Activated CD8-positive, alpha-beta T cell treated with anti-CD3 and anti-CD28 coated beads for 36 hours (primary cell): ENCODE measurements around the gene SNX27. TPM values are rescaled to one million over a fixed set of nuclear protein-coding genes. Genes with fewer than 3 reads are reported as not detected.

Experiments used
- ATAC-seq: fragments of 200-7000 bp; cut with Tn5 transposase; one replicate; pipeline ENCODE4 v1.10.0; 2021; ENCODE audit warnings: mild to moderate bottlenecking, moderate library complexity
- CTCF ChIA-PET: fragments of 350-600 bp; sonication (Branson Sonifier 250); formaldehyde crosslinking; loops from one replicate; lab custom pipeline; 2021; ENCODE audit warnings: antibody characterized with exemption; lab: Charles Lee
- POLR2A ChIA-PET: fragments of 350-600 bp; sonication (Branson Sonifier 250); formaldehyde crosslinking; loops from one replicate; lab custom pipeline; 2021; ENCODE audit warnings: antibody characterized with exemption; lab: Charles Lee
- DNase-seq: peaks from one replicate; pipeline ENCODE4 v3.0.0-alpha.2; 2020
- H3K27ac Mint-ChIP-seq: one replicate; pipeline ENCODE4 v1.8.0; 2021; ENCODE audit warnings: mild to moderate bottlenecking, mixed read lengths
- H3K27me3 Mint-ChIP-seq: one replicate; pipeline ENCODE4 v1.8.0; 2021; ENCODE audit warnings: mixed read lengths
- H3K36me3 Mint-ChIP-seq: one replicate; pipeline ENCODE4 v1.8.0; 2021; ENCODE audit warnings: low read depth, mixed read lengths
- H3K4me1 Mint-ChIP-seq: one replicate; pipeline ENCODE4 v1.8.0; 2021; ENCODE audit warnings: low read depth, mixed read lengths
- H3K4me3 Mint-ChIP-seq: one replicate; pipeline ENCODE4 v1.8.0; 2021; ENCODE audit warnings: mild to moderate bottlenecking, moderate library complexity, mixed read lengths
- H3K9me3 Mint-ChIP-seq: one replicate; pipeline ENCODE4 v1.8.0; 2021; ENCODE audit warnings: mixed read lengths
- intact Hi-C: fragments of 100-400 bp; cut with micrococcal nuclease; formaldehyde crosslinking; loops from one replicate; pipeline ENCODE4 v1.10.0; 2022
- total RNA-seq, 2 experiments: library from RNA; stranded (reverse); gene quantifications; one replicate each; pipeline ENCODE4 v1.2.3, GENCODE V29; 2021
- TF ChIP-seq, protein P1 (sequence below): fragments of 200-600 bp; IDR thresholded peaks from one replicate; pipeline ENCODE4 v1.8.0; 2022; ENCODE audit warnings: antibody characterized with exemption, mild to moderate bottlenecking

SNX27 gene
- total RNA-seq, 2 experiments from 2014 or later: 27.2 to 29.5 TPM

GRCh38 chr1:151579436-151580225, 32.2 kb upstream of the SNX27 start:
- intact Hi-C loops: no loop called here
- H3K4me3 Mint-ChIP-seq: no peak overlapping the region
- no peaks in the 10 kb centered on the region for H3K27me3 Mint-ChIP-seq
- POLR2A ChIA-PET: no interaction called here
- DNase-seq (no peak), ATAC-seq (no peak)
- TF ChIP-seq, protein P1, sequence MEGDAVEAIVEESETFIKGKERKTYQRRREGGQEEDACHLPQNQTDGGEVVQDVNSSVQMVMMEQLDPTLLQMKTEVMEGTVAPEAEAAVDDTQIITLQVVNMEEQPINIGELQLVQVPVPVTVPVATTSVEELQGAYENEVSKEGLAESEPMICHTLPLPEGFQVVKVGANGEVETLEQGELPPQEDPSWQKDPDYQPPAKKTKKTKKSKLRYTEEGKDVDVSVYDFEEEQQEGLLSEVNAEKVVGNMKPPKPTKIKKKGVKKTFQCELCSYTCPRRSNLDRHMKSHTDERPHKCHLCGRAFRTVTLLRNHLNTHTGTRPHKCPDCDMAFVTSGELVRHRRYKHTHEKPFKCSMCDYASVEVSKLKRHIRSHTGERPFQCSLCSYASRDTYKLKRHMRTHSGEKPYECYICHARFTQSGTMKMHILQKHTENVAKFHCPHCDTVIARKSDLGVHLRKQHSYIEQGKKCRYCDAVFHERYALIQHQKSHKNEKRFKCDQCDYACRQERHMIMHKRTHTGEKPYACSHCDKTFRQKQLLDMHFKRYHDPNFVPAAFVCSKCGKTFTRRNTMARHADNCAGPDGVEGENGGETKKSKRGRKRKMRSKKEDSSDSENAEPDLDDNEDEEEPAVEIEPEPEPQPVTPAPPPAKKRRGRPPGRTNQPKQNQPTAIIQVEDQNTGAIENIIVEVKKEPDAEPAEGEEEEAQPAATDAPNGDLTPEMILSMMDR: no peak
- CTCF ChIA-PET: interaction anchor here (1.6 to 2.2 kb wide), 2 partner anchors 14 to 44 kb away, joined by 4 to 12 read pairs; no protein-coding TSS in a partner anchor
- H3K9me3 Mint-ChIP-seq: no peaks in the 10 kb centered on the region
- H3K4me1 Mint-ChIP-seq: peaks cover 7% of the 10 kb centered on the region
- no peaks in the 10 kb centered on the region for H3K36me3 Mint-ChIP-seq
- no peak overlapping the region for H3K27ac Mint-ChIP-seq

DNA sequence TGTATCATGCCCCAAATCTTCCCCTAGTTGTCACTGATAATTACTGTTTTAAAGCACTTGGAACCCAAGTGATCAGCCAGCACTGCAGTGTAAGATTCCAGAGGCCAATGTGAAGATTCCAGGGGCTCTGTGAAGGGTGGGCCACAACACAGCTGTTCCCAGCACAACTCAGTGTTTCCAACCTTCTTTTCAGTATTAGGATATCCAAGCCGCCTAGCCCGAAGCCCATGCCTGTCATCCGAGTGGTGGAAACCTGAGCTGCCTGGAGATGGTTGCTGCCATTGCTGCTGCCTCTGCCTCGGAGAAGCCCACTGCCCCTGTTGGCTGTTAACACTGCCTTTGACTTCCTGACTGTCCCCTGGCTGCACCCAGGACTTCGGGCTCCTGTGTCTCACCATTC, 30.4 kb upstream of the SNX27 start:
- TF ChIP-seq, protein P1: no peak
- no peak overlapping the region for H3K4me3 Mint-ChIP-seq
- no peaks in the 10 kb centered on the region for H3K9me3 Mint-ChIP-seq
- no peak for DNase-seq
- no peaks in the 10 kb centered on the region for H3K27me3 Mint-ChIP-seq
- no peak overlapping the region for H3K27ac Mint-ChIP-seq
- no peaks in the 10 kb centered on the region for H3K4me1 Mint-ChIP-seq
- ChIA-PET POLR2A (no interaction called here), CTCF (interaction anchor here (1.0 to 2.4 kb wide), 3 partner anchors 13 to 153 kb away, joined by 3 to 17 read pairs (median 5); no protein-coding TSS in a partner anchor)
- no peak for ATAC-seq
- no peaks in the 10 kb centered on the region for H3K36me3 Mint-ChIP-seq
- intact Hi-C loops: no loop called here

DNA sequence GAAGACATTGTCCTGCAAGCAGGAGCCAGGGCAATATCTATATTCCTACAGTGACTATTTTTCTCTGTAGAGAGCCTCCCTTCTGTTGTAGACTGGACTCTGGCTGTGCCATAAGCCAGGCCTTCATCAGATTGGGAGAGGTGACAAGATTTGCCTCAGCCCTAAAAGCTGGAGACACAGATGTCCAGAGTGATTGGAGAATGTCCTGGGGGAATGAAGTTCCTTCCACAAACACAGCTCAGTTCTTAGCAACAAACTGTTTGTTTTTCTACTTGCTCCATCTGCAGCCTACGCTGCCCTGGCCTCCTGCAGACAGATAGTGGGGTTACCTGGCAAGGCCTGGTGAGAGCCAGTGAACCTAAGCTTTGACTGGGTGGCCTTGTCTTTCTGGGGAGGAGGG, 29.9 kb upstream of the SNX27 start:
- intact Hi-C loops: no loop called here
- no peak for DNase-seq
- TF ChIP-seq, protein P1: no peak
- Mint-ChIP-seq H3K4me3 (no peak overlapping the region), H3K4me1 (no peaks in the 10 kb centered on the region), H3K27me3 (no peaks in the 10 kb centered on the region), H3K27ac (no peak overlapping the region), H3K36me3 (no peaks in the 10 kb centered on the region), H3K9me3 (no peaks in the 10 kb centered on the region)
- ChIA-PET CTCF (interaction anchor here (1.0 to 2.4 kb wide), 3 partner anchors 12 to 152 kb away, joined by 3 to 17 read pairs (median 5); no protein-coding TSS in a partner anchor), POLR2A (no interaction called here)
- ATAC-seq: no peak

GRCh38 chr1:151583796-151584195, 28.1 kb upstream of the SNX27 start:
- Mint-ChIP-seq H3K36me3 (no peaks in the 10 kb centered on the region), H3K4me1 (no peaks in the 10 kb centered on the region), H3K27me3 (no peaks in the 10 kb centered on the region), H3K9me3 (no peaks in the 10 kb centered on the region), H3K27ac (no peak overlapping the region), H3K4me3 (no peak overlapping the region)
- ATAC-seq (no peak), DNase-seq (no peak)
- TF ChIP-seq, protein P1: no peak
- CTCF ChIA-PET: interaction anchor here (1.6 kb wide), 1 partner anchor 10 kb away, joined by 5 read pairs; no protein-coding TSS in a partner anchor
- POLR2A ChIA-PET: interaction anchor here (1.2 kb wide), 1 partner anchor 58 kb away, joined by 3 read pairs; no protein-coding TSS in a partner anchor
- intact Hi-C loops: no loop called here

- DNase-seq (no peak), ATAC-seq (no peak)
- ChIA-PET POLR2A (no interaction called here), CTCF (interaction anchor here (1.6 kb wide), 1 partner anchor 10 kb away, joined by 5 read pairs; no protein-coding TSS in a partner anchor)
- Mint-ChIP-seq H3K36me3 (no peaks in the 10 kb centered on the region), H3K9me3 (no peaks in the 10 kb centered on the region), H3K4me1 (no peaks in the 10 kb centered on the region), H3K4me3 (no peak overlapping the region), H3K27me3 (no peaks in the 10 kb centered on the region), H3K27ac (no peak overlapping the region)
- TF ChIP-seq, protein P1: no peak
- intact Hi-C loops: no loop called here
Measured at GRCh38 chr1:151584278-151584677, 27.6 kb upstream of the SNX27 start.
